Spleen (tissue), 11 donors: ENCODE data around the gene TAOK2. TPM values are rescaled to one million over a fixed set of nuclear protein-coding genes. Genes with fewer than 3 reads are reported as not detected.
A peak's percentile ranks its signal among the peaks of the same experiment; 100 is the strongest.

Experiments used
- DNase-seq: peaks from one replicate; pipeline ENCODE4 v3.0.0-alpha.2; 2020
- H3K27ac ChIP-seq, 8 donors: fragments of 200-600 bp; sonication (generic) in 7 of 8; 1 replicate in 4 of 8; 2 replicates in 4 of 8; pipeline versions ENCODE4 v1.5.0 to v1.8.0; 2016 to 2021; ENCODE audit warnings: inconsistent platforms in 4 of 8, mild to moderate bottlenecking in 4 of 8, moderate library complexity in 1 of 8
- H3K27me3 ChIP-seq, 7 donors: fragments of 200-600 bp; sonication (generic) in 6 of 7; replicated peaks in 1 of 7; 1 replicate in 4 of 7; 2 replicates in 3 of 7; pipeline versions ENCODE4 v1.5.0 to v1.8.0; 2016 to 2021; ENCODE audit warnings: inconsistent platforms in 3 of 7, mild to moderate bottlenecking in 1 of 7
- H3K36me3 ChIP-seq, 6 donors: fragments of 200-600 bp; sonication (generic) in 5 of 6; 1 replicate in 4 of 6; 2 replicates in 2 of 6; pipeline versions ENCODE4 v1.5.0 to v1.8.0; 2016 to 2021; ENCODE audit warnings: inconsistent platforms in 2 of 6
- H3K4me1 ChIP-seq, 6 donors: fragments of 200-600 bp; sonication (generic) in 5 of 6; 1 replicate in 3 of 6; 2 replicates in 3 of 6; pipeline versions ENCODE4 v1.5.0 to v1.8.0; 2016 to 2021; ENCODE audit warnings: inconsistent platforms in 3 of 6
- H3K4me3 ChIP-seq, 8 donors: fragments of 200-600 bp; sonication (generic) in 7 of 8; 1 replicate in 4 of 8; 2 replicates in 4 of 8; pipeline versions ENCODE4 v1.5.0 to v1.8.0; 2016 to 2021; ENCODE audit warnings: inconsistent platforms in 4 of 8, mild to moderate bottlenecking in 4 of 8, moderate library complexity in 2 of 8
- H3K9me3 ChIP-seq, 8 donors: fragments of 200-600 bp; sonication (generic) in 7 of 8; 1 replicate in 4 of 8; 2 replicates in 4 of 8; pipeline versions ENCODE4 v1.5.0 to v1.8.0; 2016 to 2021; ENCODE audit warnings: inconsistent platforms in 4 of 8
- CTCF ChIP-seq, 11 experiments: fragments of 200-600 bp in 7 of 11; fragments of 450-650 bp in 4 of 11; sonication (generic) in 4 of 11; IDR thresholded peaks in 8 of 11; conservative IDR thresholded peaks in 3 of 11; 1 replicate in 7 of 11; 2 replicates in 4 of 11; pipeline versions ENCODE4 v1.4.0 to v1.8.0; 2016 to 2021; ENCODE audit warnings: antibody characterized with exemption in 11 of 11, inconsistent platforms in 4 of 11, mild to moderate bottlenecking in 1 of 11
- POLR2A ChIP-seq, 3 donors: fragments of 450-650 bp; IDR thresholded peaks; one replicate each; pipeline ENCODE4 v1.5.1; 2017; ENCODE audit warnings: antibody characterized with exemption in 3 of 3, mild to moderate bottlenecking in 1 of 3
- POLR2AphosphoS5 ChIP-seq, 3 donors: sonication (generic); formaldehyde crosslinking; IDR thresholded peaks; one replicate each; pipeline ENCODE4 v1.5.1; 2017; ENCODE audit warnings: antibody characterized with exemption in 3 of 3
- WGBS, 5 donors: extraction: QIAGEN DNeasy Blood & Tissue Kit in 3 of 5; methylation state at CpG; one replicate each; pipeline versions ENCODE4 v1.1.5 to v1.1.7; 2013 to 2018; 5-methylcytosine and 5-hydroxymethylcytosine counted together
- intact Hi-C: fragments of 100-400 bp; cut with DNase I; formaldehyde crosslinking; loops from one replicate; pipeline ENCODE4 v1.15.0; 2023; ENCODE audit warnings: low total_unique reads
- polyA plus RNA-seq, 3 donors: library from polyadenylated mRNA; stranded (reverse); fragments of 200-250 nt; gene quantifications; one replicate each; pipeline ENCODE4 v1.2.1, GENCODE V29; 2013
- total RNA-seq, 7 donors: library from RNA; depleted of rRNA in 3 of 7; stranded (reverse); fragments of >200 nt in 3 of 7; fragmentation: NEBNext Ultra II Directional in 4 of 7; extraction: Animal tissue kit (Norgen Biotek cat#: 25700) in 4 of 7; gene quantifications; one replicate each; pipeline versions ENCODE4 v1.1.0 to v1.2.1, GENCODE V29; 2016 to 2021
- donor health status: healthy with polysubstance abuse.
- donor health status: DM: no; HTN: no; CAD: no; lungs with moderate emphysema.
- donor health status: DM: no; HTN: no; CAD: no.
- donor health status: Bipolar disorder and iron deficiency.
- donor health status: healthy.
- donor health status: DM: no; HTN: no; CAD: no.
- donor health status: DM: yes; HTN: yes; CAD: no.

The TAOK2 gene
- total and polyA plus RNA-seq, 10 donors = 13.2 to 96.5 (median 71.6) TPM

- intact Hi-C loops = no loop called here
- peaks cover 25 to 76% (median 51%) of the 10 kb centered on the region in 6 donors for H3K4me1 ChIP-seq
- no peaks in the 10 kb centered on the region for H3K27me3 ChIP-seq
- TF ChIP-seq CTCF (IDR thresholded peaks at IDR 0.05 in 8 of 11, conservative IDR thresholded peaks at IDR 0.05 in 3 of 11) (no peak), POLR2A (IDR thresholded peaks at IDR 0.05) (no peak), POLR2AphosphoS5 (IDR thresholded peaks at IDR 0.05) (no peak)
- peaks cover 6 to 65% (median 63%) of the 10 kb centered on the region in 6 donors for H3K36me3 ChIP-seq
- WGBS, 5 donors = 79 to 93% (median 89%) methylated on average over 7 to 9 of the region's 9 CpGs
- no peak for DNase-seq
- peak overlapping the region in 5 of 8 donors; percentile 95 to 96 (median 96) for H3K27ac ChIP-seq
- no peaks in the 10 kb centered on the region for H3K9me3 ChIP-seq
- H3K4me3 ChIP-seq = no peak overlapping the region
These were observed 5.0 kb downstream of the TAOK2 start for GRCh38 chr16:29978564-29979270.

- TF ChIP-seq POLR2A (IDR thresholded peaks at IDR 0.05) = no peak
- TF ChIP-seq POLR2AphosphoS5 (IDR thresholded peaks at IDR 0.05) = peak in 1 of 3 donors; percentile 24
- no peak for TF ChIP-seq CTCF (IDR thresholded peaks at IDR 0.05 in 8 of 11, conservative IDR thresholded peaks at IDR 0.05 in 3 of 11)
- Histone ChIP-seq H3K27me3 (no peaks in the 10 kb centered on the region), H3K27ac (peak overlapping the region in 1 of 8 donors; percentile 17), H3K4me1 (peaks cover 0 to 37% (median 23%) of the 10 kb centered on the region in 6 donors), H3K9me3 (no peaks in the 10 kb centered on the region), H3K36me3 (peaks cover 7 to 100% (median 100%) of the 10 kb centered on the region in 6 donors), H3K4me3 (no peak overlapping the region)
- intact Hi-C loops = no loop called here
- WGBS, 5 donors = 91 to 93% (median 91%) methylated on average over 19 to 24 of the region's 24 CpGs
- no peak for DNase-seq
These were observed 9.1 kb downstream of the TAOK2 start for GRCh38 chr16:29982560-29983419.

- H3K27ac ChIP-seq = no peak overlapping the region
- intact Hi-C loops = no loop called here
- WGBS, 5 donors = 80 to 96% (median 87%) methylated on average over 11 to 12 of the region's 12 CpGs
These were observed 9.9 kb downstream of the TAOK2 start for GRCh38 chr16:29983420-29984136.

More at GRCh38 chr16:29983420-29984136, 9.9 kb downstream of the TAOK2 start:
- Histone ChIP-seq H3K27me3 (no peaks in the 10 kb centered on the region), H3K4me1 (peaks cover 0 to 29% (median 18%) of the 10 kb centered on the region in 6 donors), H3K9me3 (no peaks in the 10 kb centered on the region), H3K4me3 (no peak overlapping the region), H3K36me3 (peaks cover 7 to 100% (median 100%) of the 10 kb centered on the region in 6 donors)
- DNase-seq = peak; percentile 61
- no peak for TF ChIP-seq CTCF (IDR thresholded peaks at IDR 0.05 in 8 of 11, conservative IDR thresholded peaks at IDR 0.05 in 3 of 11)
- TF ChIP-seq POLR2AphosphoS5 (IDR thresholded peaks at IDR 0.05) = no peak
- no peak for TF ChIP-seq POLR2A (IDR thresholded peaks at IDR 0.05)
